K562 (cell line): Measurements from ENCODE around the gene MPRIP. TPM values are rescaled to one million over a fixed set of nuclear protein-coding genes. Genes with fewer than 3 reads are reported as not detected.

ENCODE experiments used
- CHCHD3 ChIP-seq: fragments of 250-450 bp; sonication (Bioruptor Pico); IDR thresholded peaks from 2 replicates; pipeline ENCODE4 v2.1.2; 2022; ENCODE audit warnings: mild to moderate bottlenecking
- KDM1A ChIP-seq, 2 experiments: fragments of 450-650 bp; IDR thresholded peaks; 2 replicates each; pipeline ENCODE4 v1.6.1; 2016; ENCODE audit warnings: mild to moderate bottlenecking in 2 of 2
- PHF21A ChIP-seq: fragments of 450-650 bp; IDR thresholded peaks from 2 replicates; pipeline ENCODE4 v1.6.1; 2017; ENCODE audit warnings: low read depth, borderline replicate concordance
- PTTG1 ChIP-seq: fragments of 450-650 bp; IDR thresholded peaks from 2 replicates; pipeline ENCODE4 v1.6.1; 2016; ENCODE audit warnings: low read depth, mild to moderate bottlenecking, missing genetic modification characterization, missing compliant biosample characterization
- RAD21 ChIP-seq, 2 experiments: fragments of 250-450 bp in 1 of 2; fragments of 450-650 bp in 1 of 2; sonication (Bioruptor Pico) in 1 of 2; formaldehyde crosslinking in 1 of 2; IDR thresholded peaks in 1 of 2; conservative IDR thresholded peaks in 1 of 2; 2 replicates each; pipeline versions ENCODE4 v1.4.0 to v1.8.0; 2020 to 2022; ENCODE audit warnings: mild to moderate bottlenecking in 2 of 2, moderate library complexity in 1 of 2
- SETDB1 ChIP-seq: IDR thresholded peaks from one replicate; pipeline ENCODE4 v1.6.1; 2012; ENCODE audit warnings: low read length, control low read depth, inconsistent platforms
- STAG1 ChIP-seq: sonication (generic); formaldehyde crosslinking; IDR thresholded peaks from 2 replicates; pipeline ENCODE4 v1.5.0; 2020; ENCODE audit warnings: missing genetic modification reagents, borderline replicate concordance
- ZNF184 ChIP-seq: sonication (generic); formaldehyde crosslinking; IDR thresholded peaks from 2 replicates; pipeline ENCODE4 v1.5.0; 2020; ENCODE audit warnings: missing genetic modification reagents
- ZNF324 ChIP-seq: fragments of 250-450 bp; sonication (Bioruptor Pico); IDR thresholded peaks from 2 replicates; pipeline ENCODE4 v1.4.0; 2020; ENCODE audit warnings: mild to moderate bottlenecking
- ZNF444 ChIP-seq: fragments of 250-450 bp; sonication (Bioruptor Pico); IDR thresholded peaks from 2 replicates; pipeline ENCODE4 v1.4.0; 2020; ENCODE audit warnings: mild to moderate bottlenecking, moderate library complexity
- ZNF766 ChIP-seq: fragments of 200-800 bp; sonication (Bioruptor generic); conservative IDR thresholded peaks from 2 replicates; pipeline ENCODE4 v1.6.1; 2016; ENCODE audit warnings: missing genetic modification characterization, missing compliant biosample characterization
- polyA plus RNA-seq, 8 experiments: library from polyadenylated mRNA; depleted of rRNA in 4 of 8; stranded (reverse) in 5 of 8; unstranded in 3 of 8; fragments of >200 nt; fragmentation: Nextera tagmentation in 2 of 8; fragmentation: Illumina TruSeq in 1 of 8; extraction: Ambion mirVana in 2 of 8; extraction: Trizol in 1 of 8; gene quantifications; 2 replicates each; pipeline versions ENCODE4 v1.2.1 to v1.2.3, GENCODE V29; 2011 to 2014; ENCODE audit warnings: inconsistent platforms in 1 of 8, missing spikeins in 1 of 8
- total RNA-seq, 7 experiments: library from RNA; depleted of rRNA in 6 of 7; stranded (reverse); fragments of >200 nt in 6 of 7; fragmentation: Illumina TruSeq in 2 of 7; extraction: Trizol in 2 of 7; gene quantifications; 2 replicates each; pipeline versions ENCODE4 v1.2.1 to v1.2.3, GENCODE V29; 2011 to 2021; ENCODE audit warnings: low replicate concordance in 1 of 7
- TF ChIP-seq, protein P1 (sequence below): fragments of 250-450 bp; sonication (Bioruptor Pico); IDR thresholded peaks from 2 replicates; pipeline ENCODE4 v1.8.0; 2022; ENCODE audit warnings: moderate library complexity, mild to moderate bottlenecking, inconsistent platforms
- TF ChIP-seq, protein P2 (sequence below): fragments of 450-650 bp; IDR thresholded peaks from 2 replicates; pipeline ENCODE4 v1.6.1; 2016; ENCODE audit warnings: low read depth, mild to moderate bottlenecking, moderate library complexity
- TF ChIP-seq, protein P3 (sequence below): fragments of 450-650 bp; IDR thresholded peaks from 2 replicates; pipeline ENCODE4 v1.6.1; 2016; ENCODE audit warnings: borderline replicate concordance
- TF ChIP-seq, protein P4 (sequence below): IDR thresholded peaks from 3 replicates; pipeline ENCODE4 v1.6.1; 2011; ENCODE audit warnings: borderline replicate concordance, mild to moderate bottlenecking, moderate library complexity; ENCODE audit not compliant: insufficient read length; ENCODE audit errors: extremely low read depth
- TF ChIP-seq, protein P5 (sequence below): fragments of 450-650 bp; conservative IDR thresholded peaks from 2 replicates; pipeline ENCODE4 v1.6.1; 2016; ENCODE audit warnings: missing genetic modification characterization, low read depth, mild to moderate bottlenecking, missing compliant biosample characterization, moderate library complexity
- TF ChIP-seq, protein P6 (sequence below): fragments of 250-450 bp; sonication (Bioruptor Pico); IDR thresholded peaks from 2 replicates; pipeline ENCODE4 v1.5.0; 2021

MPRIP gene
- total and polyA plus RNA-seq, 9 of the 15 experiments (the other 6 are each of a cell fraction or from before 2014, with no cell fraction given) = 10.0 to 72.6 (median 30.1) TPM

DNA sequence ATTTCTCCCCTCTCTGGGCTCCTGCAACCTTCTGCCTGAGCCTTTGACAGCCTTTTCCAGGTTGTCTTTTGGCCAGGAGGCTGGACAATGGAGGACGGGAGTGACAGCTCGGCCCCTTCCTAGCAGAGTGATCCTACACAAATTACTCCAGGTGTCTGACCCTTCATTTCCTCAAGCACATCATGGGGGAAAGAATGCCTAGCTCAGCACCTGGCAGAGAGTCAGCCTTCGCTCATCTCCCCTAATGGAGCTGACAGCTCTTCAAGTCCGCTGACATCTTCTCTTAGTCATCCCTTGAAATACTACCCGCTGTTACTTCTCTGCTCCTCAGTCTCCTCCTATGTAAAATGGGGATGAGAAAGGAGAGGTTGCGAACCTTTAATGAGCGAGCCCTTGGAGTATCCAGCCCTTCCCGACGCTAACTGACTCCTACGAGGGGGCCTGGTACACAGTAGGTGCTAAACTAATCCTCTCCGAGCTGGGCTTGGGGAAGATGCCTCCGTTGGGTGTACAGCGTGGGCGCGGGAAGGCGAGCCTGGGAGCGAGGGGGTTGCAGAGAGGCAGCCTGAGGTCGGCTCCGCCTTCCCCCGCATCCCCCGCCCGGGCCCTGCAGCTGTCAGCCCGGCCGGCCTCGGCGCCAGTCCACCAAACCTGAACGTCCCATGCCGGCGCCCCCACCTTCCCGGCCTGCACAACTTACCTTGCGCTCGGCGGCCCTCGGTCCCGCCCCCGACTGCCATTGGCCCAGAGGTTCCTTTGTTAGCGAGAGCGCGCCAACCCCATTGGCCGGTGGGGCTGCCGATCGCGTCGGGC lies 480 bp upstream of the MPRIP start (continued):
- TF ChIP-seq, protein P1, sequence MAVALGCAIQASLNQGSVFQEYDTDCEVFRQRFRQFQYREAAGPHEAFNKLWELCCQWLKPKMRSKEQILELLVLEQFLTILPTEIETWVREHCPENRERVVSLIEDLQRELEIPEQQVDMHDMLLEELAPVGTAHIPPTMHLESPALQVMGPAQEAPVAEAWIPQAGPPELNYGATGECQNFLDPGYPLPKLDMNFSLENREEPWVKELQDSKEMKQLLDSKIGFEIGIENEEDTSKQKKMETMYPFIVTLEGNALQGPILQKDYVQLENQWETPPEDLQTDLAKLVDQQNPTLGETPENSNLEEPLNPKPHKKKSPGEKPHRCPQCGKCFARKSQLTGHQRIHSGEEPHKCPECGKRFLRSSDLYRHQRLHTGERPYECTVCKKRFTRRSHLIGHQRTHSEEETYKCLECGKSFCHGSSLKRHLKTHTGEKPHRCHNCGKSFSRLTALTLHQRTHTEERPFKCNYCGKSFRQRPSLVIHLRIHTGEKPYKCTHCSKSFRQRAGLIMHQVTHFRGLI (CRISPR knock-in tag) = no peak
- TF ChIP-seq ZNF184 (no peak), SETDB1 (no peak), ZNF444 (no peak), ZNF324 (no peak), CHCHD3 (CRISPR knock-in tag) (no peak), KDM1A (IDR thresholded peaks at IDR 0.05) (peak; percentile 51 to 85; a peak in 3 of 4 replicates), STAG1 (CRISPR knock-in tag) (no peak), RAD21 (CRISPR knock-in tag; conservative IDR thresholded peaks at IDR 0.05 in 1 of 2, IDR thresholded peaks at IDR 0.05 in 1 of 2) (no peak), PTTG1 (tag) (no peak), PHF21A (no peak), ZNF766 (CRISPR knock-in tag) (no peak)
- TF ChIP-seq, protein P2, sequence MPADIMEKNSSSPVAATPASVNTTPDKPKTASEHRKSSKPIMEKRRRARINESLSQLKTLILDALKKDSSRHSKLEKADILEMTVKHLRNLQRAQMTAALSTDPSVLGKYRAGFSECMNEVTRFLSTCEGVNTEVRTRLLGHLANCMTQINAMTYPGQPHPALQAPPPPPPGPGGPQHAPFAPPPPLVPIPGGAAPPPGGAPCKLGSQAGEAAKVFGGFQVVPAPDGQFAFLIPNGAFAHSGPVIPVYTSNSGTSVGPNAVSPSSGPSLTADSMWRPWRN = no peak
- TF ChIP-seq, protein P3, sequence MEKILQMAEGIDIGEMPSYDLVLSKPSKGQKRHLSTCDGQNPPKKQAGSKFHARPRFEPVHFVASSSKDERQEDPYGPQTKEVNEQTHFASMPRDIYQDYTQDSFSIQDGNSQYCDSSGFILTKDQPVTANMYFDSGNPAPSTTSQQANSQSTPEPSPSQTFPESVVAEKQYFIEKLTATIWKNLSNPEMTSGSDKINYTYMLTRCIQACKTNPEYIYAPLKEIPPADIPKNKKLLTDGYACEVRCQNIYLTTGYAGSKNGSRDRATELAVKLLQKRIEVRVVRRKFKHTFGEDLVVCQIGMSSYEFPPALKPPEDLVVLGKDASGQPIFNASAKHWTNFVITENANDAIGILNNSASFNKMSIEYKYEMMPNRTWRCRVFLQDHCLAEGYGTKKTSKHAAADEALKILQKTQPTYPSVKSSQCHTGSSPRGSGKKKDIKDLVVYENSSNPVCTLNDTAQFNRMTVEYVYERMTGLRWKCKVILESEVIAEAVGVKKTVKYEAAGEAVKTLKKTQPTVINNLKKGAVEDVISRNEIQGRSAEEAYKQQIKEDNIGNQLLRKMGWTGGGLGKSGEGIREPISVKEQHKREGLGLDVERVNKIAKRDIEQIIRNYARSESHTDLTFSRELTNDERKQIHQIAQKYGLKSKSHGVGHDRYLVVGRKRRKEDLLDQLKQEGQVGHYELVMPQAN = no peak
- TF ChIP-seq, protein P4, sequence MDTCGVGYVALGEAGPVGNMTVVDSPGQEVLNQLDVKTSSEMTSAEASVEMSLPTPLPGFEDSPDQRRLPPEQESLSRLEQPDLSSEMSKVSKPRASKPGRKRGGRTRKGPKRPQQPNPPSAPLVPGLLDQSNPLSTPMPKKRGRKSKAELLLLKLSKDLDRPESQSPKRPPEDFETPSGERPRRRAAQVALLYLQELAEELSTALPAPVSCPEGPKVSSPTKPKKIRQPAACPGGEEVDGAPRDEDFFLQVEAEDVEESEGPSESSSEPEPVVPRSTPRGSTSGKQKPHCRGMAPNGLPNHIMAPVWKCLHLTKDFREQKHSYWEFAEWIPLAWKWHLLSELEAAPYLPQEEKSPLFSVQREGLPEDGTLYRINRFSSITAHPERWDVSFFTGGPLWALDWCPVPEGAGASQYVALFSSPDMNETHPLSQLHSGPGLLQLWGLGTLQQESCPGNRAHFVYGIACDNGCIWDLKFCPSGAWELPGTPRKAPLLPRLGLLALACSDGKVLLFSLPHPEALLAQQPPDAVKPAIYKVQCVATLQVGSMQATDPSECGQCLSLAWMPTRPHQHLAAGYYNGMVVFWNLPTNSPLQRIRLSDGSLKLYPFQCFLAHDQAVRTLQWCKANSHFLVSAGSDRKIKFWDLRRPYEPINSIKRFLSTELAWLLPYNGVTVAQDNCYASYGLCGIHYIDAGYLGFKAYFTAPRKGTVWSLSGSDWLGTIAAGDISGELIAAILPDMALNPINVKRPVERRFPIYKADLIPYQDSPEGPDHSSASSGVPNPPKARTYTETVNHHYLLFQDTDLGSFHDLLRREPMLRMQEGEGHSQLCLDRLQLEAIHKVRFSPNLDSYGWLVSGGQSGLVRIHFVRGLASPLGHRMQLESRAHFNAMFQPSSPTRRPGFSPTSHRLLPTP = no peak
- TF ChIP-seq, protein P5, sequence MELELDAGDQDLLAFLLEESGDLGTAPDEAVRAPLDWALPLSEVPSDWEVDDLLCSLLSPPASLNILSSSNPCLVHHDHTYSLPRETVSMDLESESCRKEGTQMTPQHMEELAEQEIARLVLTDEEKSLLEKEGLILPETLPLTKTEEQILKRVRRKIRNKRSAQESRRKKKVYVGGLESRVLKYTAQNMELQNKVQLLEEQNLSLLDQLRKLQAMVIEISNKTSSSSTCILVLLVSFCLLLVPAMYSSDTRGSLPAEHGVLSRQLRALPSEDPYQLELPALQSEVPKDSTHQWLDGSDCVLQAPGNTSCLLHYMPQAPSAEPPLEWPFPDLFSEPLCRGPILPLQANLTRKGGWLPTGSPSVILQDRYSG = no peak
- TF ChIP-seq, protein P6, sequence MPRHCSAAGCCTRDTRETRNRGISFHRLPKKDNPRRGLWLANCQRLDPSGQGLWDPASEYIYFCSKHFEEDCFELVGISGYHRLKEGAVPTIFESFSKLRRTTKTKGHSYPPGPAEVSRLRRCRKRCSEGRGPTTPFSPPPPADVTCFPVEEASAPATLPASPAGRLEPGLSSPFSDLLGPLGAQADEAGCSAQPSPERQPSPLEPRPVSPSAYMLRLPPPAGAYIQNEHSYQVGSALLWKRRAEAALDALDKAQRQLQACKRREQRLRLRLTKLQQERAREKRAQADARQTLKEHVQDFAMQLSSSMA (CRISPR knock-in tag) = no peak
